HCT116 (cell line): ENCODE results near the gene EXOC4. TPM values are rescaled to one million over a fixed set of nuclear protein-coding genes. Genes with fewer than 3 reads are reported as not detected.

ENCODE experiments used
- ATAC-seq: fragments of 200-7000 bp; cut with Tn5 transposase; 2 replicates; pipeline ENCODE4 v1.9.1; 2020; ENCODE audit warnings: mild to moderate bottlenecking, moderate library complexity
- BruUV-seq: library from RNA; stranded (reverse); fragments of 400-500 nt; replicated peaks from 2 replicates; lab custom pipeline; 2021; lab: Mats Ljungman, UMichigan
- CTCF ChIA-PET: fragments of 300-600 bp; sonication (Branson Sonifier 250); formaldehyde crosslinking; loops from one replicate; lab custom pipeline; 2021; ENCODE audit warnings: antibody characterized with exemption; lab: Charles Lee
- POLR2A ChIA-PET: fragments of 300-600, 350-600 bp; sonication (Branson Sonifier 250); formaldehyde crosslinking; loops from one replicate; lab custom pipeline; 2021; ENCODE audit warnings: antibody characterized with exemption; lab: Charles Lee
- RAD21 ChIA-PET, 2 experiments: fragments of 300-600 bp; sonication (Branson Sonifier 250); formaldehyde crosslinking; loops; one replicate each; lab custom pipeline; 2023; ENCODE audit warnings: low total read pairs in 2 of 2; ENCODE audit not compliant: uncharacterized antibody in 2 of 2, unreplicated experiment in 2 of 2, low non-redundant PET in 1 of 2; lab: Charles Lee
- DNase-seq: peaks from one replicate; pipeline ENCODE4 v3.0.0-alpha.2; 2010; ENCODE audit warnings: low read depth, low spot score
- H2AFZ ChIP-seq: fragments of 200-600 bp; shearing (Covaris generic), sonication (generic); 2 replicates; pipeline ENCODE4 v1.6.1; 2017; ENCODE audit warnings: low read depth, mixed run types, mixed read lengths, antibody characterized with exemption, low read length; ENCODE audit not compliant: poor library complexity, severe bottlenecking
- H3K27ac ChIP-seq: 2 replicates; pipeline ENCODE4 v1.5.1; 2012; ENCODE audit warnings: low read depth, low read length
- H3K27me3 ChIP-seq: fragments of 200-600 bp; sonication (generic); 2 replicates; pipeline ENCODE4 v1.6.1; 2016; ENCODE audit warnings: mixed run types, low read length, mixed read lengths; ENCODE audit not compliant: insufficient read depth
- H3K36me3 ChIP-seq, 2 experiments: fragments of 200-500 bp in 1 of 2; fragments of 200-600 bp in 1 of 2; sonication (Bioruptor generic) in 1 of 2; sonication (generic) in 1 of 2; 2 replicates each; pipeline versions ENCODE4 v1.5.1 to v1.6.1; 2014 to 2016; ENCODE audit warnings: low read length in 2 of 2, inconsistent platforms in 1 of 2, mixed read lengths in 1 of 2, mixed run types in 1 of 2; ENCODE audit not compliant: insufficient read depth in 2 of 2, control insufficient read depth in 1 of 2
- H3K4me1 ChIP-seq, 2 experiments: fragments of 200-600 bp in 1 of 2; sonication (generic) in 1 of 2; 2 replicates each; pipeline versions ENCODE4 v1.5.1 to v1.6.1; 2012 to 2017; ENCODE audit warnings: low read length in 2 of 2, inconsistent platforms in 1 of 2, mild to moderate bottlenecking in 1 of 2, mixed read lengths in 1 of 2, mixed run types in 1 of 2, moderate library complexity in 1 of 2; ENCODE audit not compliant: insufficient read depth in 2 of 2, control insufficient read depth in 1 of 2
- H3K4me2 ChIP-seq: fragments of 200-600 bp; sonication (generic); 2 replicates; pipeline ENCODE4 v1.6.1; 2017; ENCODE audit warnings: mixed run types, low read length, mixed read lengths
- H3K4me3 ChIP-seq, 2 experiments: fragments of 200-600 bp in 1 of 2; sonication (generic) in 1 of 2; replicated peaks in 1 of 2; 2 replicates each; pipeline ENCODE4 v1.5.1; 2011 to 2016; ENCODE audit warnings: low read length in 2 of 2, control low read depth in 1 of 2, low read depth in 1 of 2, mild to moderate bottlenecking in 1 of 2, mixed read lengths in 1 of 2, mixed run types in 1 of 2
- H3K79me2 ChIP-seq: fragments of 200-600 bp; sonication (generic); 2 replicates; pipeline ENCODE4 v1.6.1; 2017; ENCODE audit warnings: mild to moderate bottlenecking, mixed run types, low read length, moderate library complexity, mixed read lengths; ENCODE audit not compliant: insufficient read depth
- H3K9ac ChIP-seq: fragments of 200-600 bp; sonication (generic); 2 replicates; pipeline ENCODE4 v1.6.1; 2016; ENCODE audit warnings: low read length, mixed read lengths
- H3K9me2 ChIP-seq: fragments of 200-600 bp; sonication (generic), shearing (Covaris generic); 2 replicates; pipeline ENCODE4 v1.6.1; 2017; ENCODE audit warnings: mixed run types, mild to moderate bottlenecking, moderate library complexity; ENCODE audit not compliant: insufficient read depth
- H3K9me3 ChIP-seq, 2 experiments: fragments of 200-500 bp in 1 of 2; fragments of 200-600 bp in 1 of 2; sonication (Bioruptor generic) in 1 of 2; sonication (generic) in 1 of 2; 2 replicates each; pipeline ENCODE4 v1.6.1; 2014 to 2017; ENCODE audit warnings: low read length in 2 of 2, mixed read lengths in 2 of 2, inconsistent platforms in 1 of 2, low read depth in 1 of 2, mild to moderate bottlenecking in 1 of 2, mixed run types in 1 of 2, moderate library complexity in 1 of 2; ENCODE audit not compliant: control insufficient read depth in 1 of 2, insufficient read depth in 1 of 2
- H4K20me1 ChIP-seq: fragments of 200-600 bp; sonication (generic), shearing (Covaris generic); 2 replicates; pipeline ENCODE4 v1.6.1; 2017; ENCODE audit warnings: mixed run types, mild to moderate bottlenecking, moderate library complexity; ENCODE audit not compliant: insufficient read depth
- CBX3 ChIP-seq: IDR thresholded peaks from 2 replicates; pipeline ENCODE4 v1.6.1; 2012; ENCODE audit warnings: low read depth
- CEBPB ChIP-seq: IDR thresholded peaks from 2 replicates; pipeline ENCODE4 v1.6.1; 2012; ENCODE audit warnings: low read depth
- ELF1 ChIP-seq: IDR thresholded peaks from 2 replicates; pipeline ENCODE4 v1.6.1; 2012; ENCODE audit warnings: low read depth, borderline replicate concordance
- JUND ChIP-seq: IDR thresholded peaks from 2 replicates; pipeline ENCODE4 v1.6.1; 2012
- MAX ChIP-seq: IDR thresholded peaks from 2 replicates; pipeline ENCODE4 v1.6.1; 2012
- POLR2AphosphoS5 ChIP-seq: IDR thresholded peaks from 2 replicates; pipeline ENCODE4 v1.6.1; 2011; ENCODE audit warnings: mild to moderate bottlenecking, low read depth, low read length, moderate library complexity
- RAD21 ChIP-seq: IDR thresholded peaks from 2 replicates; pipeline ENCODE4 v1.6.1; 2012; ENCODE audit warnings: low read depth, mild to moderate bottlenecking
- SIN3A ChIP-seq: IDR thresholded peaks from 2 replicates; pipeline ENCODE4 v1.6.1; 2012; ENCODE audit warnings: low read depth
- SRF ChIP-seq: IDR thresholded peaks from 2 replicates; pipeline ENCODE4 v1.6.1; 2012; ENCODE audit warnings: low read depth
- YY1 ChIP-seq: IDR thresholded peaks from 2 replicates; pipeline ENCODE4 v1.6.1; 2011; ENCODE audit warnings: low read length, low read depth, moderate library complexity, mild to moderate bottlenecking; ENCODE audit not compliant: insufficient replicate concordance; ENCODE audit errors: extremely low read depth
- ZNF274 ChIP-seq: fragments of 200-500 bp; sonication (Bioruptor generic); IDR thresholded peaks from 2 replicates; pipeline ENCODE4 v1.6.1; 2014; ENCODE audit warnings: mild to moderate bottlenecking, low read depth, low read length, inconsistent platforms
- intact Hi-C: fragments of 100-400 bp; cut with micrococcal nuclease; formaldehyde crosslinking; loops from 2 replicates; pipeline ENCODE4 v1.10.0; 2022
- total RNA-seq: library from RNA; stranded (reverse); gene quantifications from one replicate; pipeline ENCODE4 v1.2.1, GENCODE V29; 2021; ENCODE audit not compliant: unreplicated experiment
- TF ChIP-seq, protein P1 (sequence below): IDR thresholded peaks from 2 replicates; pipeline ENCODE4 v1.6.1; 2012
- TF ChIP-seq, protein P2 (sequence below): IDR thresholded peaks from 2 replicates; pipeline ENCODE4 v1.6.1; 2011; ENCODE audit warnings: mild to moderate bottlenecking, low read length, moderate library complexity; ENCODE audit not compliant: insufficient replicate concordance; ENCODE audit errors: extremely low read depth

EXOC4 gene
- total RNA-seq, 1 experiment from 2014 or later = 40.3 TPM

DNA sequence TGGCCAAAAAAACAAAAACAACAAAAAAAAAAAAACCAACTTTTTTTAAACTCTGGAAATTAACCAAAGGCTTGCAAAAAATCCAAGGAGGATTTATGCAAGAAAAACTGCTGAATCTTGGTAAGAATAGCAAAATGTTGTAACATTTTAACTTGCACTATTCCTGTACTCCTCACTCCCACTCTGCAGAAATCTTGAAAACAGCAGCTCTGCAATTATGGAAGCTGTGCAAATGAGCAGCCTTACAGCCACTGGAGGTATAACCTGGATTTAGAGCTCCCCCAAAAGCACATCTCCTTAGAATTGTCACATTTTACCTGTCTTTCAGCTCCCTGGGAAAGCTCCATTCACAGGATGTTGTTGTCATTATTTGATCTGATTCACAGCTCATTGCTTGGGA, 832.4 kb downstream of the EXOC4 start:
- H2AFZ ChIP-seq = no peak overlapping the region
- no peaks in the 10 kb centered on the region for H3K9me2 ChIP-seq
- intact Hi-C loops = no loop called here
- ChIA-PET RAD21 (no interaction called here), POLR2A (no interaction called here), CTCF (no interaction called here)
- no peak overlapping the region for H3K27ac ChIP-seq
- peaks cover 9 to 10% of the 10 kb centered on the region in 2 experiments; a peak in 2 of 4 replicates for H3K9me3 ChIP-seq
- no peak overlapping the region for H3K4me3 ChIP-seq
- H3K27me3 ChIP-seq = no peaks in the 10 kb centered on the region
- no peaks in the 10 kb centered on the region for H3K79me2 ChIP-seq
- ATAC-seq (no peak), DNase-seq (no peak)
- H3K4me2 ChIP-seq = no peak overlapping the region
- peaks cover 0 to 6% of the 10 kb centered on the region in 2 experiments; a peak in 1 of 4 replicates for H3K4me1 ChIP-seq
- no peak overlapping the region for H3K9ac ChIP-seq
- BruUV-seq = no TSS peak
- H4K20me1 ChIP-seq = no peaks in the 10 kb centered on the region
- no peaks in the 10 kb centered on the region for H3K36me3 ChIP-seq
- TF ChIP-seq YY1 (no peak), SRF (no peak), RAD21 (no peak), POLR2AphosphoS5 (no peak), ELF1 (no peak), JUND (no peak), CBX3 (no peak), ZNF274 (no peak), CEBPB (no peak), SIN3A (no peak), MAX (no peak)
- TF ChIP-seq, protein P1, sequence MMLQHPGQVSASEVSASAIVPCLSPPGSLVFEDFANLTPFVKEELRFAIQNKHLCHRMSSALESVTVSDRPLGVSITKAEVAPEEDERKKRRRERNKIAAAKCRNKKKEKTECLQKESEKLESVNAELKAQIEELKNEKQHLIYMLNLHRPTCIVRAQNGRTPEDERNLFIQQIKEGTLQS = no peak
- TF ChIP-seq, protein P2, sequence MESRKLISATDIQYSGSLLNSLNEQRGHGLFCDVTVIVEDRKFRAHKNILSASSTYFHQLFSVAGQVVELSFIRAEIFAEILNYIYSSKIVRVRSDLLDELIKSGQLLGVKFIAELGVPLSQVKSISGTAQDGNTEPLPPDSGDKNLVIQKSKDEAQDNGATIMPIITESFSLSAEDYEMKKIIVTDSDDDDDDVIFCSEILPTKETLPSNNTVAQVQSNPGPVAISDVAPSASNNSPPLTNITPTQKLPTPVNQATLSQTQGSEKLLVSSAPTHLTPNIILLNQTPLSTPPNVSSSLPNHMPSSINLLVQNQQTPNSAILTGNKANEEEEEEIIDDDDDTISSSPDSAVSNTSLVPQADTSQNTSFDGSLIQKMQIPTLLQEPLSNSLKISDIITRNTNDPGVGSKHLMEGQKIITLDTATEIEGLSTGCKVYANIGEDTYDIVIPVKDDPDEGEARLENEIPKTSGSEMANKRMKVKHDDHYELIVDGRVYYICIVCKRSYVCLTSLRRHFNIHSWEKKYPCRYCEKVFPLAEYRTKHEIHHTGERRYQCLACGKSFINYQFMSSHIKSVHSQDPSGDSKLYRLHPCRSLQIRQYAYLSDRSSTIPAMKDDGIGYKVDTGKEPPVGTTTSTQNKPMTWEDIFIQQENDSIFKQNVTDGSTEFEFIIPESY = no peak
- TF ChIP-seq, all 23 proteins: peak for 0
